AG09319 (cell line): Measurements from ENCODE around the gene PAPPA.

Experiments used
- DNase-seq: peaks from one replicate; pipeline ENCODE4 v3.0.0-alpha.2; 2010; ENCODE audit warnings: low read depth; ENCODE audit errors: extremely low read depth
- CTCF ChIP-seq: IDR thresholded peaks from 2 replicates; pipeline ENCODE4 v1.5.1; 2011; ENCODE audit warnings: low read depth, mild to moderate bottlenecking, inconsistent platforms, low read length, moderate library complexity

The PAPPA gene

GRCh38 chr9:116358251-116358650 is 204.7 kb downstream of the PAPPA start:
- no peak for DNase-seq
- TF ChIP-seq CTCF: no peak

GRCh38 chr9:116360016-116360415 is 206.4 kb downstream of the PAPPA start:
- no peak for TF ChIP-seq CTCF

GRCh38 chr9:116360989-116361388 is 207.4 kb downstream of the PAPPA start:
- no peak for TF ChIP-seq CTCF
- no peak for DNase-seq

More at GRCh38 chr9:116360016-116360415, 206.4 kb downstream of the PAPPA start:
- DNase-seq: no peak

- TF ChIP-seq CTCF: no peak
- DNase-seq: no peak
These were observed 208.0 kb downstream of the PAPPA start for GRCh38 chr9:116361547-116361946.

GRCh38 chr9:116362493-116362892 is 208.9 kb downstream of the PAPPA start:
- DNase-seq: no peak

GRCh38 chr9:116365056-116365471 is 211.5 kb downstream of the PAPPA start:
- DNase-seq: peak; percentile 29
- TF ChIP-seq CTCF: peak; percentile 19

More at GRCh38 chr9:116362493-116362892, 208.9 kb downstream of the PAPPA start:
- TF ChIP-seq CTCF: no peak

- no peak for DNase-seq
- no peak for TF ChIP-seq CTCF
These were observed 212.7 kb downstream of the PAPPA start for GRCh38 chr9:116366241-116366640.
